RWPE2 (cell line): ENCODE data around the gene CCDC146.
"Not testable (repeated sequence)": the region's sequence is repeated elsewhere in the genome, so short reads cannot be mapped to it uniquely, and the experiment has no call there.

Experiments used
- ATAC-seq: fragments of 200-7000 bp; cut with Tn5 transposase; 3 replicates; pipeline ENCODE4 v1.9.1; 2021; ENCODE audit warnings: low read depth
- DNase-seq: peaks from one replicate; pipeline ENCODE4 v3.0.0-alpha.2; 2020; ENCODE audit warnings: low spot score
- H3K27ac ChIP-seq: fragments of 450-650 bp; 2 replicates; pipeline ENCODE4 v1.5.1; 2017; ENCODE audit warnings: mild to moderate bottlenecking; ENCODE audit not compliant: poor library complexity, severe bottlenecking
- H3K27me3 ChIP-seq: fragments of 250-450 bp; sonication (Bioruptor Pico); 2 replicates; pipeline ENCODE4 v1.5.1; 2021; ENCODE audit warnings: mild to moderate bottlenecking, moderate library complexity; ENCODE audit not compliant: insufficient read depth, poor library complexity, severe bottlenecking
- H3K36me3 ChIP-seq: fragments of 250-450 bp; sonication (Bioruptor Pico); 2 replicates; pipeline ENCODE4 v1.5.1; 2020; ENCODE audit warnings: low read depth, mild to moderate bottlenecking, moderate library complexity
- H3K4me1 ChIP-seq: fragments of 250-450 bp; sonication (Bioruptor Pico); 2 replicates; pipeline ENCODE4 v1.5.1; 2021; ENCODE audit warnings: mild to moderate bottlenecking, moderate library complexity; ENCODE audit not compliant: insufficient read depth, poor library complexity, severe bottlenecking
- H3K4me3 ChIP-seq: fragments of 250-450 bp; sonication (Bioruptor Pico); 2 replicates; pipeline ENCODE4 v1.5.1; 2021; ENCODE audit warnings: mild to moderate bottlenecking, moderate library complexity; ENCODE audit not compliant: severe bottlenecking
- H3K9me3 ChIP-seq: fragments of 250-450 bp; sonication (Bioruptor Pico); 2 replicates; pipeline ENCODE4 v1.5.1; 2021; ENCODE audit warnings: mild to moderate bottlenecking, moderate library complexity; ENCODE audit not compliant: severe bottlenecking
- TF ChIP-seq, protein P1 (sequence below): fragments of 450-650 bp; IDR thresholded peaks from one replicate; pipeline ENCODE4 v1.5.1; 2017; ENCODE audit warnings: mild to moderate bottlenecking, moderate library complexity; ENCODE audit not compliant: poor library complexity, severe bottlenecking

CCDC146 gene

DNA sequence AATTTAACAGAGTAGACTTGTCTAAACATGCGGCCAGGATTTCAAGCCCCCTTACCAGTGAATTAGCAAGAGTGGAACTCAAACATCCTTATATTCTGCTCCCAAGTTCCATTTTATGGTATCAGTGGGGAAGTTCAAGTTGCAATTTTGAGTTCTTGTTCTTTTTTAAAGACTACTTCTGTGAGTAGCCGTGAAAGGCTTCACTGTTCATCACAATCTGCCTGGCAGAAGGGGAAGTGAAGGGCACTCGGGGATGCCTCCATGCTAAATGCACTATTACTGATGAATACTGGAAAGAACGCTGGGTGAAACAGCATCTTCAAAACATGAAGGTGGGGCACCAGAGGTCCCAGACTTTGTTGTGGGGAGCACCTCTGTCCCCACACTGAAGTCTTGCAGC, 99.7 kb downstream of the CCDC146 start:
- Histone ChIP-seq H3K36me3 (no peaks in the 10 kb centered on the region), H3K9me3 (no peaks in the 10 kb centered on the region), H3K4me1 (no peaks in the 10 kb centered on the region), H3K27ac (no peak overlapping the region), H3K4me3 (no peak overlapping the region), H3K27me3 (no peaks in the 10 kb centered on the region)
- DNase-seq (no peak), ATAC-seq (no peak)
- TF ChIP-seq, protein P1, sequence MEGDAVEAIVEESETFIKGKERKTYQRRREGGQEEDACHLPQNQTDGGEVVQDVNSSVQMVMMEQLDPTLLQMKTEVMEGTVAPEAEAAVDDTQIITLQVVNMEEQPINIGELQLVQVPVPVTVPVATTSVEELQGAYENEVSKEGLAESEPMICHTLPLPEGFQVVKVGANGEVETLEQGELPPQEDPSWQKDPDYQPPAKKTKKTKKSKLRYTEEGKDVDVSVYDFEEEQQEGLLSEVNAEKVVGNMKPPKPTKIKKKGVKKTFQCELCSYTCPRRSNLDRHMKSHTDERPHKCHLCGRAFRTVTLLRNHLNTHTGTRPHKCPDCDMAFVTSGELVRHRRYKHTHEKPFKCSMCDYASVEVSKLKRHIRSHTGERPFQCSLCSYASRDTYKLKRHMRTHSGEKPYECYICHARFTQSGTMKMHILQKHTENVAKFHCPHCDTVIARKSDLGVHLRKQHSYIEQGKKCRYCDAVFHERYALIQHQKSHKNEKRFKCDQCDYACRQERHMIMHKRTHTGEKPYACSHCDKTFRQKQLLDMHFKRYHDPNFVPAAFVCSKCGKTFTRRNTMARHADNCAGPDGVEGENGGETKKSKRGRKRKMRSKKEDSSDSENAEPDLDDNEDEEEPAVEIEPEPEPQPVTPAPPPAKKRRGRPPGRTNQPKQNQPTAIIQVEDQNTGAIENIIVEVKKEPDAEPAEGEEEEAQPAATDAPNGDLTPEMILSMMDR = no peak

DNA sequence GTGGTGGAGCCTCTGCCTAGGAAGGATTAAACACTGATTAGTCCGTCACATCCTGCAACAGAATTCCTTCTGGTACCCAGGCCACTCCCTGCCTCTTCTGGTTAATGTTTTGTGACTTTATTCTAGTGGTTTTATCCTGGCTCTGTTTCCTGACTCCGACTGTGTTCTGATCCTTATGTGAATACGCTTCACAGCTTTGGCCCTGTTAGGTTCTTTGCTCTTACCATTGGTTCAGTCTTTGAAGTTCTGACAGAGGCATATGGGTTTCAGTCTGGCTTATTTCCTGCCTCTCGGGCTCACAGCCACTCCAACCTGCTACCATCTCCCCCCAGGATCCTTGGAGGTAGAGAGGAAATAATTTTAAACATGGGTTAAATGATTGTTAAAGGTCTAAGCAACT, 100.4 kb downstream of the CCDC146 start:
- Histone ChIP-seq H3K4me3 (no peak overlapping the region), H3K27ac (no peak overlapping the region), H3K4me1 (no peaks in the 10 kb centered on the region), H3K27me3 (no peaks in the 10 kb centered on the region), H3K36me3 (no peaks in the 10 kb centered on the region), H3K9me3 (no peaks in the 10 kb centered on the region)
- TF ChIP-seq, protein P1 = no peak
- ATAC-seq (no peak), DNase-seq (no peak)

DNA sequence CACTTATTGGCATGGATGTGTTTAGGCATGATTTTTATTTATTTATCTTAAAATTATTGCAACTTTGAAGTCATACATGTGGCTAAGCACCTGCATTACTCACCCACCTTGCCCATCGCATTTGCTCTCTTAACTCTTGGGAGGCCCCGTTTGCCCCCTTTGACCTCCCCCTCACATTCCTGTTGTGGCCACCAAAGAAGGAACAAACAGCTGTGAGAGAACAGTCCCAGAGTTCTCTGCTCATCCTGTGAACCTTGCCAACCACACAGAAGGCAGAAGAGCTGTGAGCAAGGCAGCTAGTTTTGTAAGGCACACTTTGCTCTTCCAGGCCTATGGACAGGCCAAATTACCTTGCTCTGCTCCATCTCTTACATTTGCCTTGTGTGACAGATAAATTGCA, 100.8 kb downstream of the CCDC146 start:
- TF ChIP-seq, protein P1 = no peak
- H3K9me3 ChIP-seq = no peaks in the 10 kb centered on the region
- ATAC-seq (no peak), DNase-seq (no peak)
- H3K4me3 ChIP-seq = no peak overlapping the region
- H3K27ac ChIP-seq = no peak overlapping the region
- H3K4me1 ChIP-seq = no peaks in the 10 kb centered on the region
- H3K36me3 ChIP-seq = no peaks in the 10 kb centered on the region
- H3K27me3 ChIP-seq = no peaks in the 10 kb centered on the region

DNA sequence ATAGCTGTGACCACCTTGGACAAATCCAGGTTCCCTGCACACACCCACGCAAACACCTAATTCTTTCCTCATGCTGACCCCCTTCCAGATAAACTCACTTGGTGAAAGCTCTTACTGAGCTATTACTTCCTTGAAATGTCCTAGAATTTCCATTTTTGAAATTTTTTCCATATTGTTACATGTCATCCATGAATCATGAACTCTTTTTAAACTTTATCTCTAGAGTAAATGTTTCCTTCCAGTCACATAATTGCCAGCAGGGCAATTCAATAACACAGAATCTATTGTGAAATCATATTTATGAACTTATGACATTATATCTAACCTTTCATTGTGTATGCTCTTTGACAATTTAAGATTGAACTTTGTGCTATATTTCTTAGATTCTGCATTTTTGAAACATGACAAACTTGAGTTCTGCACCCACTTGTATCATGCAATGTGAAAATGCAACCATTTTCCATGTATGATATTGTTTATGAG, 104.0 kb downstream of the CCDC146 start:
- H3K36me3 ChIP-seq = no peaks in the 10 kb centered on the region
- no peak overlapping the region for H3K27ac ChIP-seq
- no peak overlapping the region for H3K4me3 ChIP-seq
- no peak for ATAC-seq
- H3K4me1 ChIP-seq = no peaks in the 10 kb centered on the region
- TF ChIP-seq, protein P1 = no peak
- H3K27me3 ChIP-seq = no peaks in the 10 kb centered on the region
- peaks cover 4% of the 10 kb centered on the region for H3K9me3 ChIP-seq
- DNase-seq = no peak

DNA sequence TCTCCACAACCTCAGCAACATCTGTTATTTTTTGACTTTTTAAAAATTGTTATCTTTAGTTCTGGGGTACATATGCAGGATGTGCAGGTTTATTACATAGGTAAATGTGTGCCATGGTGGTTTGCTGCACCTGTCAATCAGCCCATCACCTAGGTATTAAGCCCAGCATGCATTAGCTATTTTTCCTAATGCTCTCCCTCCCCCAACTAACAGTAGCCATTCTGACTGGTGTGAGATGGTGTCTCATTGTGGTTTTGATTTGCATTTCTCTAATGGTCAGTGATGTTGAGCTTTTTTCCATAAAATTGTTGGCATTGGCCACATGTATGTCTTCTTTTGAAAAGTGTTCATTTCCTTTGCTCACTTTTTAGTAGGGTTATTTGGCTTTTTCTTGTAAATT, 106.4 kb downstream of the CCDC146 start:
- H3K36me3 ChIP-seq, H3K27me3 ChIP-seq, H3K4me1 ChIP-seq, ATAC-seq, H3K4me3 ChIP-seq, H3K9me3 ChIP-seq, H3K27ac ChIP-seq, DNase-seq: not testable (repeated sequence)
